ENCODE measurements around the gene ARFGAP2.
"Not testable (repeated sequence)": the region's sequence is repeated elsewhere in the genome, so short reads cannot be mapped to it uniquely, and the experiment has no call there.

Gene ARFGAP2

GRCh38 chr11:47176328-47177228, at the start of gene ARFGAP2:
Gene ARFGAP2 (minus strand): TSS chr11:47176879. CDS start chr11:47176853, 26 bp downstream.
- in situ Hi-C loops (cut with MboI; ENCODE audit: low sequenced_read_pairs) = no loop called here

GRCh38 chr11:47225552-47226400, 49.1 kb upstream of the ARFGAP2 start:
- in situ Hi-C loops (cut with MboI; ENCODE audit: low sequenced_read_pairs) = no loop called here

GRCh38 chr11:47222696-47223095, 46.0 kb upstream of the ARFGAP2 start:
- in situ Hi-C loops (cut with MboI; ENCODE audit: low sequenced_read_pairs) = no loop called here

- in situ Hi-C loops (cut with MboI; ENCODE audit: low sequenced_read_pairs) = no loop called here
Measured at GRCh38 chr11:47220401-47220821, 43.7 kb upstream of the ARFGAP2 start.

- in situ Hi-C loops (cut with MboI; ENCODE audit: low sequenced_read_pairs) = no loop called here
Measured at GRCh38 chr11:47216121-47216798, 39.6 kb upstream of the ARFGAP2 start.

GRCh38 chr11:47215366-47215910, 38.8 kb upstream of the ARFGAP2 start:
- in situ Hi-C loops (cut with MboI; ENCODE audit: low sequenced_read_pairs) = no loop called here

GRCh38 chr11:47213950-47214565, 37.4 kb upstream of the ARFGAP2 start:
- in situ Hi-C loops (cut with MboI; ENCODE audit: low sequenced_read_pairs) = no loop called here

GRCh38 chr11:47212938-47213337, 36.3 kb upstream of the ARFGAP2 start:
- in situ Hi-C loops (cut with MboI; ENCODE audit: low sequenced_read_pairs) = no loop called here

- in situ Hi-C loops (cut with MboI; ENCODE audit: low sequenced_read_pairs) = no loop called here
Measured at GRCh38 chr11:47208628-47209027, 31.9 kb upstream of the ARFGAP2 start.

GRCh38 chr11:47208008-47208552, 31.4 kb upstream of the ARFGAP2 start:
- in situ Hi-C loops (cut with MboI; ENCODE audit: low sequenced_read_pairs) = not testable (repeated sequence)

GRCh38 chr11:47207459-47207858, 30.8 kb upstream of the ARFGAP2 start:
- in situ Hi-C loops (cut with MboI; ENCODE audit: low sequenced_read_pairs) = no loop called here

- in situ Hi-C loops (cut with MboI; ENCODE audit: low sequenced_read_pairs) = not testable (repeated sequence)
Measured at GRCh38 chr11:47206577-47206976, 29.9 kb upstream of the ARFGAP2 start.

- in situ Hi-C loops (cut with MboI; ENCODE audit: low sequenced_read_pairs) = no loop called here
Measured at GRCh38 chr11:47204637-47204989, 27.9 kb upstream of the ARFGAP2 start.

- in situ Hi-C loops (cut with MboI; ENCODE audit: low sequenced_read_pairs) = no loop called here
Measured at GRCh38 chr11:47202576-47202975, 25.9 kb upstream of the ARFGAP2 start.

GRCh38 chr11:47201015-47201414, 24.3 kb upstream of the ARFGAP2 start:
- in situ Hi-C loops (cut with MboI; ENCODE audit: low sequenced_read_pairs) = no loop called here

GRCh38 chr11:47198161-47198560, 21.5 kb upstream of the ARFGAP2 start:
- in situ Hi-C loops (cut with MboI; ENCODE audit: low sequenced_read_pairs) = not testable (repeated sequence)

- in situ Hi-C loops (cut with MboI; ENCODE audit: low sequenced_read_pairs) = no loop called here
Measured at GRCh38 chr11:47192111-47192510, 15.4 kb upstream of the ARFGAP2 start.

GRCh38 chr11:47191137-47191536, 14.5 kb upstream of the ARFGAP2 start:
- in situ Hi-C loops (cut with MboI; ENCODE audit: low sequenced_read_pairs) = not testable (repeated sequence)

- in situ Hi-C loops (cut with MboI; ENCODE audit: low sequenced_read_pairs) = no loop called here
Measured at GRCh38 chr11:47189100-47189834, 12.6 kb upstream of the ARFGAP2 start.
